Measurements from ENCODE around the gene SYTL3. TPM values are rescaled to one million over a fixed set of nuclear protein-coding genes. Genes with fewer than 3 reads are reported as not detected.
"Not testable (repeated sequence)": the region's sequence is repeated elsewhere in the genome, so short reads cannot be mapped to it uniquely, and the experiment has no call there.

The SYTL3 gene
- total and polyA plus RNA-seq, 11 donors = 4.0 to 14.6 (median 8.2) TPM

GRCh38 chr6:158605266-158605878, 44.5 kb upstream of the SYTL3 start:
- DNase-seq (peak in 1 of 5 donors; percentile 48), ATAC-seq (peak in 3 of 4 donors; percentile 38 to 63 (median 60))
- intact Hi-C loops (cut with DNase I) = loop anchor here in 9 of 10 donors (2.0 to 10.0 kb wide), 4 partner anchors 378 to 385 kb away; no protein-coding TSS in a partner anchor
- Histone ChIP-seq H3K27ac (no peak overlapping the region), H3K27me3 (no peaks in the 10 kb centered on the region), H3K4me3 (no peak overlapping the region), H3K4me1 (peaks cover 0 to 11% (median 6%) of the 10 kb centered on the region in 12 donors), H3K36me3 (peaks cover 0 to 67% (median 34%) of the 10 kb centered on the region in 9 donors), H3K9me3 (no peaks in the 10 kb centered on the region)
- TF ChIP-seq POLR2A (IDR thresholded peaks at IDR 0.05) (no peak), CTCF (IDR thresholded peaks at IDR 0.05) (peak; percentile 58 to 81 (median 70))
- WGBS, 4 donors = 37 to 43% (median 40%) methylated on average over 13 of the region's 13 CpGs

GRCh38 chr6:158606011-158606410, 43.8 kb upstream of the SYTL3 start:
- not testable (repeated sequence) for H3K27ac ChIP-seq, H3K9me3 ChIP-seq, H3K4me3 ChIP-seq, DNase-seq, H3K27me3 ChIP-seq, ATAC-seq
- H3K4me1 ChIP-seq = peaks cover 0 to 17% (median 12%) of the 10 kb centered on the region in 12 donors
- H3K36me3 ChIP-seq = peaks cover 0 to 73% (median 35%) of the 10 kb centered on the region in 9 donors
- 86 to 96% (median 94%) methylated on average over 15 of the region's 15 CpGs for WGBS, 4 donors
- intact Hi-C loops (cut with DNase I) = loop anchor here in 6 of 10 donors (5.0 to 10.0 kb wide), 3 partner anchors 379 to 384 kb away; no protein-coding TSS in a partner anchor

- Histone ChIP-seq H3K27ac (no peak overlapping the region), H3K36me3 (peaks cover 0 to 82% (median 35%) of the 10 kb centered on the region in 9 donors), H3K9me3 (no peaks in the 10 kb centered on the region), H3K27me3 (no peaks in the 10 kb centered on the region), H3K4me3 (no peak overlapping the region), H3K4me1 (peaks cover 0 to 25% (median 17%) of the 10 kb centered on the region in 12 donors)
- intact Hi-C loops (cut with DNase I) = loop anchor here in 6 of 10 donors (5.0 to 10.0 kb wide), 3 partner anchors 380 to 385 kb away; no protein-coding TSS in a partner anchor
- TF ChIP-seq POLR2A (IDR thresholded peaks at IDR 0.05) (no peak), CTCF (IDR thresholded peaks at IDR 0.05) (no peak)
- no peak for DNase-seq
- no peak for ATAC-seq
- WGBS, 4 donors = 92 to 95% (median 94%) methylated on average over 7 of the region's 7 CpGs
Observed at GRCh38 chr6:158606935-158607334, 42.9 kb upstream of the SYTL3 start.

- Histone ChIP-seq H3K9me3 (no peaks in the 10 kb centered on the region), H3K4me3 (no peak overlapping the region), H3K27me3 (no peaks in the 10 kb centered on the region), H3K27ac (no peak overlapping the region), H3K36me3 (peaks cover 0 to 78% (median 35%) of the 10 kb centered on the region in 9 donors), H3K4me1 (peaks cover 0 to 32% (median 20%) of the 10 kb centered on the region in 12 donors)
- no peak for DNase-seq
- intact Hi-C loops (cut with DNase I) = loop anchor here in 6 of 10 donors (5.0 to 10.0 kb wide), 3 partner anchors 380 to 385 kb away; no protein-coding TSS in a partner anchor
- ATAC-seq = peak in 3 of 4 donors; percentile 3 to 23 (median 13)
- WGBS, 4 donors = 79 to 92% (median 91%) methylated on average over 14 of the region's 14 CpGs
- TF ChIP-seq CTCF (IDR thresholded peaks at IDR 0.05) (no peak), POLR2A (IDR thresholded peaks at IDR 0.05) (no peak)
Observed at GRCh38 chr6:158607411-158608170, 42.3 kb upstream of the SYTL3 start.
